ENCODE results near the gene DEFB127. TPM values are rescaled to one million over a fixed set of nuclear protein-coding genes. Genes with fewer than 3 reads are reported as not detected.

The DEFB127 gene
- polyA plus RNA-seq, 3 donors = not detected

- no peaks in the 10 kb centered on the region for H3K4me1 ChIP-seq (ENCODE audit: control insufficient read depth in 1 of 2, insufficient read depth in 2 of 2, low read length in 2 of 2)
- H4K20me1 ChIP-seq (ENCODE audit: insufficient read depth, low read length) = no peaks in the 10 kb centered on the region
- H3K27ac Mint-ChIP-seq = no peak within 1 kb of the TSS
- peaks cover 3 to 14% (median 5%) of the 10 kb centered on the region in 3 donors for H3K27me3 Mint-ChIP-seq (ENCODE audit: low read depth in 3 of 3)
- intact Hi-C loops (cut with micrococcal nuclease) = no loop called here
- H3K4me1 Mint-ChIP-seq = no peaks in the 10 kb centered on the region
- peaks cover 0 to 3% of the 10 kb centered on the region in 2 donors for H3K9me3 ChIP-seq (replicated peaks in 1 of 2; ENCODE audit: control insufficient read depth in 1 of 2, insufficient read depth in 1 of 2, low read length in 2 of 2)
- H3K36me3 Mint-ChIP-seq = no peaks in the 10 kb centered on the region
- TF ChIP-seq, protein P1, sequence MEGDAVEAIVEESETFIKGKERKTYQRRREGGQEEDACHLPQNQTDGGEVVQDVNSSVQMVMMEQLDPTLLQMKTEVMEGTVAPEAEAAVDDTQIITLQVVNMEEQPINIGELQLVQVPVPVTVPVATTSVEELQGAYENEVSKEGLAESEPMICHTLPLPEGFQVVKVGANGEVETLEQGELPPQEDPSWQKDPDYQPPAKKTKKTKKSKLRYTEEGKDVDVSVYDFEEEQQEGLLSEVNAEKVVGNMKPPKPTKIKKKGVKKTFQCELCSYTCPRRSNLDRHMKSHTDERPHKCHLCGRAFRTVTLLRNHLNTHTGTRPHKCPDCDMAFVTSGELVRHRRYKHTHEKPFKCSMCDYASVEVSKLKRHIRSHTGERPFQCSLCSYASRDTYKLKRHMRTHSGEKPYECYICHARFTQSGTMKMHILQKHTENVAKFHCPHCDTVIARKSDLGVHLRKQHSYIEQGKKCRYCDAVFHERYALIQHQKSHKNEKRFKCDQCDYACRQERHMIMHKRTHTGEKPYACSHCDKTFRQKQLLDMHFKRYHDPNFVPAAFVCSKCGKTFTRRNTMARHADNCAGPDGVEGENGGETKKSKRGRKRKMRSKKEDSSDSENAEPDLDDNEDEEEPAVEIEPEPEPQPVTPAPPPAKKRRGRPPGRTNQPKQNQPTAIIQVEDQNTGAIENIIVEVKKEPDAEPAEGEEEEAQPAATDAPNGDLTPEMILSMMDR (IDR thresholded peaks at IDR 0.05) = no peak
- no peak within 1 kb of the TSS for H3K27ac ChIP-seq (ENCODE audit: low read depth in 1 of 2, low read length in 2 of 2)
- no peaks in the 10 kb centered on the region for H3K79me2 ChIP-seq (ENCODE audit: insufficient read depth, low read length)
- no peak for DNase-seq
- H3K4me2 ChIP-seq (replicated peaks; ENCODE audit: extremely low read depth, low read length, poor library complexity, severe bottlenecking) = no peak within 1 kb of the TSS
- H3K9me3 Mint-ChIP-seq = peaks cover 4 to 22% (median 14%) of the 10 kb centered on the region in 7 donors
- no peak within 1 kb of the TSS for H3K9ac ChIP-seq (ENCODE audit: insufficient read depth, low read length, poor library complexity, severe bottlenecking)
- WGBS (ENCODE audit: insufficient coverage) = 100% methylated on average over 2 of the region's 7 CpGs
- no peak within 1 kb of the TSS for H3K4me3 ChIP-seq (replicated peaks in 1 of 3; ENCODE audit: low read depth in 2 of 3, low read length in 3 of 3)
- H2AFZ ChIP-seq (ENCODE audit: insufficient read depth, low read depth, low read length, poor library complexity, severe bottlenecking) = no peak within 1 kb of the TSS
- no peak within 1 kb of the TSS for H3K4me3 Mint-ChIP-seq
- H3K27me3 ChIP-seq (ENCODE audit: control insufficient read depth in 2 of 2, insufficient read depth in 2 of 2, low read length in 2 of 2) = peaks cover 2 to 5% of the 10 kb centered on the region in 2 donors
- no peaks in the 10 kb centered on the region for H3K36me3 ChIP-seq (replicated peaks in 1 of 2; ENCODE audit: control insufficient read depth in 1 of 2, insufficient read depth in 2 of 2, low read length in 2 of 2)
These were observed 32.4 kb downstream of the DEFB127 start, which contains the start of gene DEFB128 for GRCh38 chr20:189611-190010. Gene DEFB128 (minus strand): TSS chr20:189711. CDS start chr20:189623, 88 bp downstream.

- no peak for DNase-seq
- peaks cover 2 to 13% (median 7%) of the 10 kb centered on the region in 3 donors for H3K27me3 Mint-ChIP-seq (ENCODE audit: low read depth in 3 of 3)
These were observed 41.0 kb downstream of the DEFB127 start for GRCh38 chr20:198225-198624.

More at GRCh38 chr20:198225-198624, 41.0 kb downstream of the DEFB127 start:
- H3K27me3 ChIP-seq (ENCODE audit: control insufficient read depth in 2 of 2, insufficient read depth in 2 of 2, low read length in 2 of 2) = no peaks in the 10 kb centered on the region
- Mint-ChIP-seq H3K4me1 (no peaks in the 10 kb centered on the region), H3K27ac (no peak overlapping the region), H3K4me3 (no peak overlapping the region), H3K9me3 (peaks cover 0 to 8% (median 4%) of the 10 kb centered on the region in 7 donors), H3K36me3 (no peaks in the 10 kb centered on the region)
- H3K4me2 ChIP-seq (replicated peaks; ENCODE audit: extremely low read depth, low read length, poor library complexity, severe bottlenecking) = no peak overlapping the region
- intact Hi-C loops (cut with micrococcal nuclease) = no loop called here
- H3K4me1 ChIP-seq (ENCODE audit: control insufficient read depth in 1 of 2, insufficient read depth in 2 of 2, low read length in 2 of 2) = no peaks in the 10 kb centered on the region
- WGBS (ENCODE audit: insufficient coverage) = no CpG with 5 or more reads among the region's 1 CpG
- H3K9ac ChIP-seq (ENCODE audit: insufficient read depth, low read length, poor library complexity, severe bottlenecking) = no peak overlapping the region
- H3K79me2 ChIP-seq (ENCODE audit: insufficient read depth, low read length) = no peaks in the 10 kb centered on the region
- H3K4me3 ChIP-seq (replicated peaks in 1 of 3; ENCODE audit: low read depth in 2 of 3, low read length in 3 of 3) = no peak overlapping the region
- no peaks in the 10 kb centered on the region for H3K36me3 ChIP-seq (replicated peaks in 1 of 2; ENCODE audit: control insufficient read depth in 1 of 2, insufficient read depth in 2 of 2, low read length in 2 of 2)
- H3K27ac ChIP-seq (ENCODE audit: low read depth in 1 of 2, low read length in 2 of 2) = no peak overlapping the region
- no peaks in the 10 kb centered on the region for H3K9me3 ChIP-seq (replicated peaks in 1 of 2; ENCODE audit: control insufficient read depth in 1 of 2, insufficient read depth in 1 of 2, low read length in 2 of 2)
- no peak overlapping the region for H2AFZ ChIP-seq (ENCODE audit: insufficient read depth, low read depth, low read length, poor library complexity, severe bottlenecking)
- TF ChIP-seq, protein P1 (IDR thresholded peaks at IDR 0.05) = no peak
- H4K20me1 ChIP-seq (ENCODE audit: insufficient read depth, low read length) = no peaks in the 10 kb centered on the region
